Upper lobe of left lung (tissue), 4 donors: ENCODE measurements around the gene COTL1.

ENCODE experiments used
- CTCF ChIP-seq, 6 experiments: fragments of 450-650 bp in 4 of 6; fragments of 200-600 bp in 2 of 6; sonication (generic) in 2 of 6; IDR thresholded peaks; one replicate each; pipeline ENCODE4 v1.5.1; 2016 to 2019; ENCODE audit warnings: antibody characterized with exemption in 6 of 6
- EP300 ChIP-seq, 4 donors: sonication (generic); formaldehyde crosslinking; IDR thresholded peaks; one replicate each; pipeline ENCODE4 v1.5.1; 2017; ENCODE audit warnings: antibody characterized with exemption in 4 of 4, control low read depth in 2 of 4
- POLR2A ChIP-seq, 4 donors: fragments of 450-650 bp; IDR thresholded peaks; one replicate each; pipeline ENCODE4 v1.5.1; 2016 to 2017; ENCODE audit warnings: antibody characterized with exemption in 4 of 4, mild to moderate bottlenecking in 2 of 4
- POLR2AphosphoS5 ChIP-seq, 2 donors: sonication (generic); formaldehyde crosslinking; IDR thresholded peaks; one replicate each; pipeline ENCODE4 v1.5.1; 2017; ENCODE audit warnings: antibody characterized with exemption in 2 of 2

DNA sequence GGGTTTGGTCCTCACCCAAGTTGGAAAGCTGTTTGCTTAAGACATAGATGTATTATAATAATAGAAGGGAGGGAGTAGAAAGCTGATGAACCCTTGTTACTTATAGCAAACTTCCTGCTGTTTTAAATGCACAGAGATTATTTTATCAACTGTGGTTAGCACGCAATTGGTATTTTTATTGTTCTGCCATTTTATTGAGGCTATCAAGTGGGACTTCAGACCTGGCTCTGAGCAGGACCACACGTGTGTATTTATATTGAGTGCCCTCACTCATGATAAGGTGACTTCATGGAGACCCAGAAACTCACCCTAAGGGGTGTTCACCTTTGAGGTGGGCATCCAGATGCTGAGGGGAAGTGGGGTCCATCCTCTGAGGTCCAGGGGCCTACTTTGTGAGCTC is 47.5 kb upstream of the COTL1 start:
- no peak for TF ChIP-seq CTCF (IDR thresholded peaks at IDR 0.05)
- no peak for TF ChIP-seq POLR2A (IDR thresholded peaks at IDR 0.05)
- TF ChIP-seq POLR2AphosphoS5 (IDR thresholded peaks at IDR 0.05): no peak
- TF ChIP-seq EP300 (IDR thresholded peaks at IDR 0.05): no peak
